Thoracic aorta (tissue), 2 donors: ENCODE results near the gene KRTAP10-3. TPM values are rescaled to one million over a fixed set of nuclear protein-coding genes. Genes with fewer than 3 reads are reported as not detected.

Experiments
- ATAC-seq: fragments of 150-250 bp; one replicate; pipeline ENCODE4 v1.8.0; 2017; ENCODE audit warnings: low read depth; ENCODE audit not compliant: insufficient number of reproducible peaks, low FRiP score
- DNase-seq: peaks from one replicate; pipeline ENCODE4 v3.0.0-alpha.2; 2020; ENCODE audit warnings: low spot score
- H3K27ac ChIP-seq, 2 donors: fragments of 200-600 bp; sonication (generic); 1 replicate in 1 of 2; 2 replicates in 1 of 2; pipeline ENCODE4 v1.5.1; 2016; ENCODE audit warnings: mild to moderate bottlenecking in 2 of 2, moderate library complexity in 2 of 2
- H3K27me3 ChIP-seq: fragments of 200-600 bp; sonication (generic); replicated peaks from 2 replicates; pipeline ENCODE4 v1.6.0; 2016; ENCODE audit warnings: mild to moderate bottlenecking; ENCODE audit not compliant: insufficient read depth
- H3K36me3 ChIP-seq: fragments of 200-600 bp; sonication (generic); one replicate; pipeline ENCODE4 v1.5.1; 2016
- H3K4me1 ChIP-seq, 2 donors: fragments of 200-600 bp; sonication (generic); 1 replicate in 1 of 2; 2 replicates in 1 of 2; pipeline versions ENCODE4 v1.5.1 to v1.6.0; 2016; ENCODE audit warnings: low read depth in 2 of 2, mild to moderate bottlenecking in 1 of 2; ENCODE audit not compliant: control insufficient read depth in 1 of 2
- H3K4me3 ChIP-seq: fragments of 200-600 bp; sonication (generic); 2 replicates; pipeline ENCODE4 v1.5.1; 2016; ENCODE audit warnings: mild to moderate bottlenecking
- H3K9me3 ChIP-seq: fragments of 200-600 bp; sonication (generic); 2 replicates; pipeline ENCODE4 v1.5.1; 2016
- CTCF ChIP-seq: fragments of 200-600 bp; sonication (generic); IDR thresholded peaks from one replicate; pipeline ENCODE4 v1.5.1; 2019; ENCODE audit warnings: antibody characterized with exemption
- total RNA-seq, 2 donors: library from RNA; depleted of rRNA; stranded (reverse); fragments of >200 nt; gene quantifications; one replicate each; pipeline versions ENCODE4 v1.1.0 to v1.2.3, GENCODE V29; 2016

The KRTAP10-3 gene
- total RNA-seq, 2 donors from 2014 or later, result not detected

GRCh38 chr21:44527983-44528633, 30.5 kb downstream of the KRTAP10-3 start:
- DNase-seq, result no peak
- Histone ChIP-seq H3K4me3 (no peak overlapping the region), H3K27me3 (no peaks in the 10 kb centered on the region)

GRCh38 chr21:44527156-44527982, 31.2 kb downstream of the KRTAP10-3 start:
- Histone ChIP-seq H3K4me3 (no peak overlapping the region), H3K4me1 (no peaks in the 10 kb centered on the region), H3K27me3 (no peaks in the 10 kb centered on the region), H3K27ac (no peak overlapping the region), H3K9me3 (no peaks in the 10 kb centered on the region), H3K36me3 (no peaks in the 10 kb centered on the region)
- no peak for TF ChIP-seq CTCF
- DNase-seq (no peak), ATAC-seq (no peak)

More at GRCh38 chr21:44527983-44528633, 30.5 kb downstream of the KRTAP10-3 start:
- Histone ChIP-seq H3K4me1 (no peaks in the 10 kb centered on the region), H3K27ac (no peak overlapping the region), H3K9me3 (no peaks in the 10 kb centered on the region), H3K36me3 (no peaks in the 10 kb centered on the region)
- TF ChIP-seq CTCF, result no peak
- no peak for ATAC-seq

- Histone ChIP-seq H3K36me3 (no peaks in the 10 kb centered on the region), H3K4me3 (no peak overlapping the region), H3K27me3 (no peaks in the 10 kb centered on the region), H3K27ac (no peak overlapping the region), H3K4me1 (no peaks in the 10 kb centered on the region), H3K9me3 (no peaks in the 10 kb centered on the region)
- no peak for ATAC-seq
- TF ChIP-seq CTCF, result no peak
- DNase-seq, result no peak
These were observed 32.2 kb downstream of the KRTAP10-3 start for GRCh38 chr21:44526096-44526997.

GRCh38 chr21:44525391-44526095, 33.1 kb downstream of the KRTAP10-3 start:
- H3K27me3 ChIP-seq, result no peaks in the 10 kb centered on the region
- H3K4me3 ChIP-seq, result no peak overlapping the region
- TF ChIP-seq CTCF, result no peak
- ATAC-seq, result no peak
- no peaks in the 10 kb centered on the region for H3K4me1 ChIP-seq
- DNase-seq, result no peak
- no peak overlapping the region for H3K27ac ChIP-seq
- H3K36me3 ChIP-seq, result no peaks in the 10 kb centered on the region
- H3K9me3 ChIP-seq, result no peaks in the 10 kb centered on the region
